SK-N-MC (cell line): Measurements from ENCODE around the gene OSBPL5.

ENCODE experiments used
- DNase-seq: peaks from one replicate; pipeline ENCODE4 v3.0.0-alpha.2; 2011; ENCODE audit warnings: low read depth, low spot score
- H3K27ac ChIP-seq: fragments of 200-600 bp; sonication (generic); 2 replicates; pipeline ENCODE4 v1.5.1; 2016; ENCODE audit warnings: mixed run types
- H3K36me3 ChIP-seq: fragments of 200-600 bp; sonication (generic); 2 replicates; pipeline ENCODE4 v1.6.1; 2017; ENCODE audit warnings: antibody characterized with exemption, low read length, mixed read lengths; ENCODE audit not compliant: insufficient read depth
- H3K4me3 ChIP-seq: fragments of 200-600 bp; sonication (generic); 2 replicates; pipeline ENCODE4 v1.5.1; 2016
- H3K9ac ChIP-seq: fragments of 200-600 bp; sonication (generic); 2 replicates; pipeline ENCODE4 v1.8.0; 2017; ENCODE audit warnings: mixed run types, mixed read lengths; ENCODE audit not compliant: insufficient read length
- H3K9me3 ChIP-seq: fragments of 200-600 bp; sonication (generic); 2 replicates; pipeline ENCODE4 v1.6.1; 2017; ENCODE audit warnings: low read depth, mild to moderate bottlenecking, antibody characterized with exemption, low read length, moderate library complexity, mixed read lengths
- EZH2 ChIP-seq: fragments of 200-600 bp; sonication (generic); IDR thresholded peaks from one replicate; pipeline ENCODE4 v1.6.1; 2017; ENCODE audit warnings: antibody characterized with exemption
- FOXP2 ChIP-seq: optimal IDR thresholded peaks from 2 replicates; pipeline ENCODE3; 2011; ENCODE audit warnings: mild to moderate bottlenecking, moderate library complexity; ENCODE audit not compliant: insufficient read depth; ENCODE audit errors: extremely low read length, control extremely low read depth
- POLR2AphosphoS5 ChIP-seq: IDR thresholded peaks from 2 replicates; pipeline ENCODE4 v1.6.1; 2012; ENCODE audit warnings: mild to moderate bottlenecking, low read depth, low read length, borderline replicate concordance

OSBPL5 gene

DNA sequence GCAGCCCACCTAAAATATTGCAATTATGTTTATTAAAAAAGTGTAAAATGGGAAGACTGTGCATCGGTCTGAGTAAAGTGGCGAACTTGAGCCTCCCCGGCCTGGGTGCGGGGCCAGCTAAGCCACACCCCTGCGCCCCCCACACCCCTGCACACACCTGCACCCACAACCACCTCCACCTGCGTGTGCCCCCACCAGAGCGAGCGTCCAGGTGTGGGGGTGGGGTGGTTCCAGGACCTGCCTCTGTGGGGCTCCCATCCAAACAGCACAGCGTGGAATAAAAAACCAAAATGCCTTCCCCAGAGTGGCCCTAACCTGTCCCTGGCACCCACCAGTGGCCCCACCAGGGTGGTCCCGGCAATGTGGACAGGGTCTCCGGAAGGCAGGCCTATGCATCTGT lies 77.7 kb downstream of the OSBPL5 start:
- no peaks in the 10 kb centered on the region for H3K9me3 ChIP-seq
- H3K27ac ChIP-seq = no peak overlapping the region
- no peak overlapping the region for H3K4me3 ChIP-seq
- no peak for DNase-seq
- H3K9ac ChIP-seq = no peak overlapping the region
- TF ChIP-seq FOXP2 = no peak
- TF ChIP-seq POLR2AphosphoS5 = no peak
- TF ChIP-seq EZH2 = no peak
- no peaks in the 10 kb centered on the region for H3K36me3 ChIP-seq

DNA sequence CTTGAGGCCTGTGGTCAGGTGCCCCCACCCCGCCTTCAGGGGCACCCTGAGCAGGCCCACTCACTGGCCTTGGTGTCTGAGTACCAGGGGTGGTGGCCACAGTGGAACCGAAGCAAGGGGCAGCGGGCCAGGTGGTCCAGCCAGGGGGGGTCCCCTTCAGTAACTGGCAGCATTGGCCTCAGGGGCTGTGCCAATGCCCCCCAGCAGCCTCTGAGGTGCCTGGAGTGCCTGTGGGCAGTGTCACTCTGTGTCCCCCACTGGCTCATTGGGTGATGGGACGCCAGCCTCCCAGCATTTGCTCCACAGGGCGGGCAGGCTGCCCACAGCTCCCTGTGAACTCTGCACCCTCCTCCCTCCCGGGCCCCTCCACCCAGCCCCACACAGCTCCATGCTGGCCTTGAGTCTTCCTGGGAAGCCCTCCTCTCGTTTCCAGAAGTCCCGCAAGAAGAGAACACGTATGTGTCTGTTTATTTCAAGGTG lies 78.4 kb downstream of the OSBPL5 start:
- Histone ChIP-seq H3K27ac (no peak overlapping the region), H3K36me3 (no peaks in the 10 kb centered on the region), H3K4me3 (no peak overlapping the region), H3K9me3 (no peaks in the 10 kb centered on the region), H3K9ac (no peak overlapping the region)
- no peak for TF ChIP-seq FOXP2
- TF ChIP-seq POLR2AphosphoS5 = no peak
- no peak for TF ChIP-seq EZH2
- DNase-seq = no peak

DNA sequence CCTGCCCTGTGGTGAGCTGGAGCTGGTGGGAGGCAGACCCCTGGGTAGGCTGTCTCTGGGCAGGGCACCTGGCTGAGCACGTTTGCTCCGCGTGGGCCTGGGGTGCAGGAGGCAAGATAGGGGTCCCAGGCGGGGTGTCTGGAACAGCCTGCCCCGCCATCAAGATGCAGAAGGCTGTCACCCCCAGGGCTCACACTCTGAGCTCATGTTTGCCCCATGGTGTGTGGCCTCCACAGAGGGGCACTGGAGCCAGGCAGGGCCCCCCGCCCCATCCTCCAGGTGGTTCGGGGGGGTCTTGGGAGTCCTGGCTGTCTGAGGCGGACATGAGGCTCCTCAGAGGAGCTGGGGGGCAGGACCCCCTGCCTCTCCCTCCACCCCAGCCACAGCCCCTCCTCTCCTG lies 79.0 kb downstream of the OSBPL5 start:
- no peak for DNase-seq
- H3K27ac ChIP-seq = no peak overlapping the region
- no peak overlapping the region for H3K9ac ChIP-seq
- no peaks in the 10 kb centered on the region for H3K36me3 ChIP-seq
- no peak for TF ChIP-seq EZH2
- no peak for TF ChIP-seq POLR2AphosphoS5
- TF ChIP-seq FOXP2 = no peak
- H3K4me3 ChIP-seq = no peak overlapping the region
- no peaks in the 10 kb centered on the region for H3K9me3 ChIP-seq

DNA sequence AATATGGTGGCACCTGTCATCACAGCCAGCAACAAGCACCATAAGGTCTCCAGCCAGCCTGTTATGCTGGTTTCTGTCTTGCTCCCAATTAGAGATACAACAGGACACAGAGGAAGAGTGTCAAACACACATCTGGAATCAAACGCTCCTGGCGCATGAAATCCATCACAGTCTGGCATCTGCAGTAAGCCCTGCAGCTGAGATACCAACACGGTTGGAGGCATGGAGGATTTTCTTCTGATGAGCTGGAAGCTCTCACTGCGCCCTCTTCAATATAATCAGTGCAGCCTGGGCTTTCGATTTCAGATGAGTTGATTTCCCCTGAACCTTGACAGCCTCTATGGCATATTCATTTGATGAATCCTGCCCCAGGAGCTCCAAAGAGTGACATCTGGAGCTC lies 80.1 kb downstream of the OSBPL5 start:
- TF ChIP-seq EZH2 = no peak
- no peak for TF ChIP-seq FOXP2
- TF ChIP-seq POLR2AphosphoS5 = no peak
- Histone ChIP-seq H3K27ac (no peak overlapping the region), H3K9me3 (no peaks in the 10 kb centered on the region), H3K36me3 (no peaks in the 10 kb centered on the region), H3K9ac (no peak overlapping the region), H3K4me3 (no peak overlapping the region)
- no peak for DNase-seq

DNA sequence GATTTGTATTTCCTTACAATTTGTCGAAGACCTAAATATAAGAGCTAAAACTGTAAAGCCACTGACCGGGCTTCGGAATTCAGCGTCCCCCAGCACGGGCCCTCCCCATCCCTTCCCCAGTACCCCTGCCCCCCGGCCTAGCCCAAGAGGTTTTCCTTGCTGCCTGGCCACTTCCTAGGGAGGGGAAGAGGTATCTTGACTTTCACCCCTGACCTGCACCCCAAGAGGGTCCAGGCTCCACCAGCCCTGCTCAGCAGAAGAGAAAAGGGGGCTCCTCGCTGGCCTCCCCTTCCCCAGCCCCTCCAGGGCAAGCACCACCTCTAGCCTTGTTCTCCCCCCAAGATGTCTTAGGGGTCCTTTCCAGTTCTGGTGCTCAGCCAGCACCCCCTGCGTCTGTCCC lies 81.8 kb downstream of the OSBPL5 start:
- no peak for TF ChIP-seq POLR2AphosphoS5
- no peak overlapping the region for H3K27ac ChIP-seq
- H3K36me3 ChIP-seq = no peaks in the 10 kb centered on the region
- no peaks in the 10 kb centered on the region for H3K9me3 ChIP-seq
- H3K4me3 ChIP-seq = no peak overlapping the region
- H3K9ac ChIP-seq = no peak overlapping the region
- DNase-seq = no peak

DNA sequence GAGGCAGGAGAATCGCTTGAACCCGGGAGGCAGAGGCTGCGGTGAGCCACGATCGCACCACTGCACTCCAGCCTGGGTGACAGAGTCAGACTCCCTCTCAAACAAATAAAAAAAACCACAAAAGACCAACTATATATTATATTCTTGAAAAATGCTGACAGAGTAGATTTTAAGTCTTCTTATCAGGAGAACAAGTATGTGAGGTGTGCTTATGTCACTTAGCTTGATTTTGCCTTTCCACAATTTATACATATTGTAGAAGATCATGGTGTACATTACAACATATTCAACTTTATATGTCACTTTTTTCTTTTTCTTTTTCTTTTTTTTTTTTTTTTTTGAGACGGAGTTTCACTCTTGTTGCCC lies 83.7 kb downstream of the OSBPL5 start:
- no peak for DNase-seq
- H3K4me3 ChIP-seq = no peak overlapping the region
- no peak overlapping the region for H3K27ac ChIP-seq
- H3K36me3 ChIP-seq = no peaks in the 10 kb centered on the region
- no peak for TF ChIP-seq EZH2
- TF ChIP-seq POLR2AphosphoS5 = no peak
- no peak for TF ChIP-seq FOXP2
- H3K9me3 ChIP-seq = no peaks in the 10 kb centered on the region
- no peak overlapping the region for H3K9ac ChIP-seq

DNA sequence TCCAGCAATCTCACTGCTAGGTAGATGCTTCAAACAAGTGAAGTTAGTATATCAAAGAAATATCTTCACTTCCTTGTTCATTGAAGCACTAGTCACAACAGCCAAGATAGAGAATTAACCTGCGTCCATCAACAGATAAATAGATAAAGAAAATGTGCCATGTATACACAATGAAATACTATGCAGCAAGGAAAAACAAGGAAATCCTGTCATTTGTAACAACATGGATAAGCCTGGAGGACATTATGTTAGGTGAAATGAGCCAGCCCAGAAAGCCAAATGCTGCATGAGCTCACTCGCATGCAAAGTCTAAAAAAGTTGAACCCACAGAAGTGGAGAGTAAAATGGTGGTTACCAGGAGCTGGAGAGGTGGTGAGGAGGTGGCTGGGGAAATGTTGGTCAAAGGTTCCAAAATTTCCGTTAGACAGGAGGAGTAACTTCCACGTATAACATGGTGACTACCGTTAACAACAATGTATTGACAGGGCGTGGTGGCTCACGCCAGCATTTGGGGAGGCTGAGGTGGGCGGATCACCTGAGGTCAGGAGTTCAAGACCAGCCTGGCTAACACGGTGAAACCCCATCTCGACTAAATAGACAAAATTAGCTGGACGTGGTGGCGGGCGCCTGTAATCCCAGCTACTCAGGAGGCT lies 84.3 kb downstream of the OSBPL5 start:
- Histone ChIP-seq H3K27ac (no peak overlapping the region), H3K9ac (no peak overlapping the region), H3K36me3 (no peaks in the 10 kb centered on the region), H3K9me3 (no peaks in the 10 kb centered on the region), H3K4me3 (no peak overlapping the region)
- DNase-seq = no peak
- no peak for TF ChIP-seq EZH2
- no peak for TF ChIP-seq POLR2AphosphoS5
- no peak for TF ChIP-seq FOXP2

DNA sequence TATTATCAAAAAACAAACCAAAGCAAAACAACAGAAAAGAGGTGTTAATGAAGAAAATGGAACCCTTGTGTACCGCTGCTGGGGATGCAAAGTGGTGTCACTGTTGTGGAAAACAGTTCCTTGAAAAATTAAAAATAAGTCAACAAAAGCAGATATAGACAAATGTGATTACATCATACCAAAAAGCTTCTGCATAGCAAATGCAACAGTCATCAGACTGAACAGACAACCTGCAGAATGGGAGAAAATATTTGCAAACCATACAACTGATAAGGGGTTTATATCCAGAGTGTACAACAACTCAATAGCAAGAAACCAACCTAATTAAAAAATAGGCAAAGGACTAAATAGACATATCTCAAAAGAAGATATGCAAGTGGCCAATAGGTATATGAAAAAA lies 85.0 kb downstream of the OSBPL5 start:
- no peak overlapping the region for H3K9ac ChIP-seq
- TF ChIP-seq FOXP2 (no peak), POLR2AphosphoS5 (no peak), EZH2 (no peak)
- no peak overlapping the region for H3K27ac ChIP-seq
- no peaks in the 10 kb centered on the region for H3K9me3 ChIP-seq
- DNase-seq = no peak
- no peak overlapping the region for H3K4me3 ChIP-seq
- H3K36me3 ChIP-seq = no peaks in the 10 kb centered on the region

DNA sequence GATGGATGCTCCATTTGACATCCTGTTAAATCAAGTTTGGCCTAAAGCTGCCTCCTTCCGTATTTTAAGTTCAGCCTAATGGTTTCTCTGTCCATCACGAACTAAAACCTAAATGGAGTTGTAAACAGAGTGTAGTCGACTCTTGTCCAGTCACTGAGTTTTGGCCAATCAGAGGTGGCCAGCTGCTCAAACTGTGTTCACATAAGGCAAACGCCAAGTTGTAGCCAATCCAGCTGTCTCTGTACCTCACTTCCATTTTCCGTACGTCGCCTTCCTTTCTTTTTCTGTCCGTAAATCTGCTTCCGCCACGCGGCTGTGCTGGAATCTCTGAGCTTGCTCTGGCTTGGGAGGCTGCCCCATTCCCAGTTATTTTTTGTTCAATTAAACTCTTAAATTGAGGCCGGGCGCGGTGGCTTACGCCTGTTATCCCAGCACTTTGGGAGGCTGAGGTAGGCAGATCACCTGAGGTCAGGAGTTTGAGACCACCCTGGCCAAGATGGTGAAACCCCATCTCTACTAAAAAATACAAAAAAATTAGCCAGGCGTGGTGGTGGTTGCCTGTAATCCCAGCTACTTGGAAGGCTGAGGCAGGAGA lies 87.2 kb downstream of the OSBPL5 start:
- Histone ChIP-seq H3K27ac (no peak overlapping the region), H3K9ac (no peak overlapping the region), H3K36me3 (no peaks in the 10 kb centered on the region), H3K9me3 (no peaks in the 10 kb centered on the region), H3K4me3 (no peak overlapping the region)
- TF ChIP-seq FOXP2 = no peak
- no peak for TF ChIP-seq EZH2
- no peak for TF ChIP-seq POLR2AphosphoS5
- no peak for DNase-seq
